ENCODE data around the gene HDLBP.

The HDLBP gene

DNA sequence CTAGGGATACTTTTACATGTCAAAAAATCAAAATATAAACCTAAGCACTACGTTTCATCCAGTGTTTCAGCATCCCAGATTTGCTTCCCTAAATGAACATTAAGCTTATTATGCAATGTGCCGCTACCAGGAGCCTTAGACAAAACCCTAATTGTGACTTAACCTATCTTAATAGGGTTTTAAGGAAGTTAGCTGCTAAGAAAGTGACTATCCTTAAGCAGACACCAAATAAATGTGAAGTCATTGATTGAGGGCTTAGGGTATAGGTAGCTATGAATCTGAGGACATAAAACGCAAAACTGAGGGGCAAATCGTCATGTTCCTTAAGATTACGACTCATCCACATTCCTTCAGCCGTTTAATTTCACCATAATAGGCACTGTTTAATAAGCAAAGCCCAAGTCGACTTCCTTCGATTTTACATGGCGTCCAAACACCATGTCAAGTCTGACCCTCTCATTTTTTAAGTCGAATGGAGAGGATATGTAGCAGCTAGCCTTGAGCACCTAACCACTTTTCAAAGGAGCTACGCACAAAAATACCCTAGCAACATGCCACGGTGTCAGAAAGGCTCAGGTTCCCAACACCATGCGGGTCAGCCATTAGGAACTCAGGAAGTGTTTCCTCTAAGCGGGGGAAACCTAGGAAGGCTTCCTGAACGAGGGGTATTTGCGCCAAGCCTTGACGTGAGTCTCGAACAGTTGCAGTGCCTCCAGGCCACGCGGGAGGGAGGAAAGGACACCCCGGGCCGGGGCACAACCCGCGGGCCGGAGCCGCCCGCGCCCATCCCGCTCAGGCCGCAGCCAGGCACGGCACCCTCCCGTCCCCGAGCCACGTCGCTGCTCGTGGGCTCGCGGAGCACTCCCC is 1.0 kb downstream of the HDLBP start:
- DNase-seq (ENCODE audit: low read depth): no peak
- H3K4me3 ChIP-seq (ENCODE audit: low read depth, low read length): peak overlapping the region; percentile 81
- in situ Hi-C loops (cut with HindIII; ENCODE audit: low sequenced_read_pairs): no loop called here
- TF ChIP-seq, protein P1, sequence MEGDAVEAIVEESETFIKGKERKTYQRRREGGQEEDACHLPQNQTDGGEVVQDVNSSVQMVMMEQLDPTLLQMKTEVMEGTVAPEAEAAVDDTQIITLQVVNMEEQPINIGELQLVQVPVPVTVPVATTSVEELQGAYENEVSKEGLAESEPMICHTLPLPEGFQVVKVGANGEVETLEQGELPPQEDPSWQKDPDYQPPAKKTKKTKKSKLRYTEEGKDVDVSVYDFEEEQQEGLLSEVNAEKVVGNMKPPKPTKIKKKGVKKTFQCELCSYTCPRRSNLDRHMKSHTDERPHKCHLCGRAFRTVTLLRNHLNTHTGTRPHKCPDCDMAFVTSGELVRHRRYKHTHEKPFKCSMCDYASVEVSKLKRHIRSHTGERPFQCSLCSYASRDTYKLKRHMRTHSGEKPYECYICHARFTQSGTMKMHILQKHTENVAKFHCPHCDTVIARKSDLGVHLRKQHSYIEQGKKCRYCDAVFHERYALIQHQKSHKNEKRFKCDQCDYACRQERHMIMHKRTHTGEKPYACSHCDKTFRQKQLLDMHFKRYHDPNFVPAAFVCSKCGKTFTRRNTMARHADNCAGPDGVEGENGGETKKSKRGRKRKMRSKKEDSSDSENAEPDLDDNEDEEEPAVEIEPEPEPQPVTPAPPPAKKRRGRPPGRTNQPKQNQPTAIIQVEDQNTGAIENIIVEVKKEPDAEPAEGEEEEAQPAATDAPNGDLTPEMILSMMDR (IDR thresholded peaks at IDR 0.05; ENCODE audit: low read depth, low read length, missing control alignments): no peak

DNA sequence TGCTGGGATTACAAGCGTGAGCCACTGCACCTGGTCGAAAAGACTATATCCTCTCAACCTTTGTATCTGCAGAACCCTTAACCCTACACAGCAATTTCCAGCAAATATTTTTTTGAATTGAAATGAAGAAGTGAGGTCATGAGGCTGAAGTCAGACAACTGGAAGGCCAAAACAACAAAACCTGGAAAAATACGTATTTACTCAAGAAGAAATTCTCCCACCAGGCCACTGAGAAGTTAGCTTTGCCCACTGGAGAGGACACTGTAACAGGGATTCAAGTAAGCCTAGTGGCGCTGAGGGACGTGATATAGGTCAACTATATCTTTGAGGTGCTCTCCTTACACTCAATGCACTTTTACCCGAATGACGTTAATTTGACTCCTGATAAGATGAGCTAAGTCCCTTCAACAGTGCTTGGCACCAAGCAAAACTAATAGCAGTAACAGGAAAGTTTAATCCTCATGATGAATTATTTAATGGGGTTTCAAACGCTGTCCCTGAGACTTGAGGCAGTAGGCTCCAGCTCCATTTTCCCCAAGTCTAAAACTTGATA is 1.9 kb downstream of the HDLBP start:
- in situ Hi-C loops (cut with HindIII; ENCODE audit: low sequenced_read_pairs): no loop called here
- H3K4me3 ChIP-seq (ENCODE audit: low read depth, low read length): peak overlapping the region; percentile 81

DNA sequence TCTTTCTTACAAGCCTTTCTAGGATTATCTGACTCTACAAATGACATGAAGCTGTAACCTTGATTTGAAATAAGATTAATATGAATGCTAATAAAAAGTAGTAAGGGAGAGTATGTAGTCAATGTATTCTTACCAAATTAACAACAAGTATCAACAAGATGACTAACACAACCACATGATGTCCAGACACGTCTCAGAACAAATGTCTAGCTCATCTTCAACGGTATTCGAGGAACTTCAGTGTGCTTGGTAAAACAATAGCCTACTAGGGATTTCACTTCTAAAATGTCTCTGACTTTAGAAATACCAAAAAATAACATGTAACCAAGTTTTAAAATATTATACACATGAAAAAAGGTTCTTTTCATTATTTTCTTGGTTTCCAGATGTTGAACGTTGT is 3.4 kb downstream of the HDLBP start:
- TF ChIP-seq, protein P1 (IDR thresholded peaks at IDR 0.05; ENCODE audit: low read depth, low read length, missing control alignments): no peak
- no peak for DNase-seq (ENCODE audit: low read depth)
- in situ Hi-C loops (cut with HindIII; ENCODE audit: low sequenced_read_pairs): no loop called here
- H3K4me3 ChIP-seq (ENCODE audit: low read depth, low read length): no peak overlapping the region

More for the DNA sequence above, 1.9 kb downstream of the HDLBP start:
- TF ChIP-seq, protein P1 (IDR thresholded peaks at IDR 0.05; ENCODE audit: low read depth, low read length, missing control alignments): no peak
- no peak for DNase-seq (ENCODE audit: low read depth)

DNA sequence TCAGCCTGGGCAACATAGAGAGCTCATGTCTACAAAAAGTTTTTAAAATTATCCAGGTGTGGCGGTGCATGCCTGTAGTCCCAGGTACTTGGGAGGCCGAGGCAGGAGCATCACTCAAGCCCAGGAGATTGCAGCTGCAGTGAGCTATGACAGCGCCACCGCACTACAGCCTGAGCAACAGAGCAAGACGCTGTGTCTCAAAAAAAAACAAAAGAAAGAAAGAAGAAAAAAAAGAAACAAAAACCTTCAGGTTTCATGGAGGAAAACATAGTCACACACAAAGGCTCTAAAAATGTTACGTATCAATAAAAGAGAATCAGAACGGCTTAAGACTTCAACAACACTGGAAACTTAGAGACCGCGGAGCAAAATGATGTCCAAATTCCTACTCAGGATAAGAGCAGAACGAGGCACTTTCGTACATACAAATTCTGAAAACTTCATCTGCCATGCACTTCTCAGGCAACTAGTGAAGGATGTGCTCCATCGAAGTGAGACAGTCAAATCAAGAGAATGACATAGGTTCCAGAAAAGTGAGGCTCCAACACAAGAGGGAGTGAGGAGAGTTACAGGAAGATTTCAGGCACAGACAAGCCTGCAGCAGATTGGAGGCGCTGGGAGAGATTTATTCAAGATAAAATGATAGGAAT is 4.4 kb downstream of the HDLBP start:
- H3K4me3 ChIP-seq (ENCODE audit: low read depth, low read length): no peak overlapping the region
- in situ Hi-C loops (cut with HindIII; ENCODE audit: low sequenced_read_pairs): no loop called here
- no peak for DNase-seq (ENCODE audit: low read depth)
- TF ChIP-seq, protein P1 (IDR thresholded peaks at IDR 0.05; ENCODE audit: low read depth, low read length, missing control alignments): peak; percentile 12

DNA sequence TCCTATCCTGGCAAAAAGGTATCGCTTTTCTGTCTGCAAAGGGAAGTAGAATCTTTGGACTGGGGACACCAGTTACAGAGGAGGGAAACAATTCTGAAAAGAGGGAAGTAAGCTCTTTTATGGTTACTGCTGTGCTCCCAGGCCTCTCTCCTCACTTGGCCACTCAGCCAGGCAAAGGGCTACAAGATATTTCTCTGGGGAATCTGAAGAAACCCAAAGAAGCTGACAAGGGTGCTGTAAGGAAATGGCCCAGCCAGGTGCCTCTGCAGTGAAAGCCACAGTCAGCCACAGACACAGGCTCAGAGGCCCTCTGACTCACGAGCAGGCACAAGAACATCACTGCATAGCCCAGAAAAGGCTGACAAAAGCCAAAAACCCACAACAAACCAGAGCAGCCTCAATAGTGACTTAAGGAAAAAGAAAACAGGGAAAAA is 5.8 kb downstream of the HDLBP start:
- in situ Hi-C loops (cut with HindIII; ENCODE audit: low sequenced_read_pairs): no loop called here
- TF ChIP-seq, protein P1 (IDR thresholded peaks at IDR 0.05; ENCODE audit: low read depth, low read length, missing control alignments): no peak
- H3K4me3 ChIP-seq (ENCODE audit: low read depth, low read length): no peak overlapping the region
- no peak for DNase-seq (ENCODE audit: low read depth)

DNA sequence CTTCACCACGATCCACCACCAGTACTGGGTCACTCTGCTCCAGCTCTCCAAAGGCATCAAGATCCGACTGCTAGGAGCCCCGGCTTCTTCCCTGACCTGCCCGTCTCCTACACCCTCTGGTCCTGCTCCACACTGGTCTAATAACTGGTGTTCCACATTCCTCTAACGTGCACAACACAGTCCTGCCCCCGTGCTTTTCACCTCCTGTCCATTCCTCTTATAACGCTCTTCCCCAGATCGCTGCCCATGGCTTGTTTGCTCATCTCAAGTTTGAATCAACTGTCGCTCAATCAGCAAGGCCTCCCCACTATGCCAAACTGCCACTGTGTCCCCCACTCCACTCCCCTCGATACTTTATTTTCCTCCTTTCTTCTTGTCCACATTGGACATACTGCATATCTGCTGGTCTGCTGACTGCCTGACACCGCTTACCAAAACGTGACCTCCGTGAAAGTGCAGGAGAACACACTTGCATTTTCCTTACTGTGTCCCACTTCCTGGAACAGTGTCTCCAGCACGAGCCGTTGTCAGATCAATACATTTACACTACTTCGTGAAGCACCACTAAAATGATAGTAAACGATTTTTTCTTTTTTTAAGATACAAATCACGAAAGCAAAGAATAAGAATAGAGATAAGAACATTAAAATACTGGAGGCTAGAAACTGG is 6.5 kb downstream of the HDLBP start:
- TF ChIP-seq, protein P1 (IDR thresholded peaks at IDR 0.05; ENCODE audit: low read depth, low read length, missing control alignments): no peak
- in situ Hi-C loops (cut with HindIII; ENCODE audit: low sequenced_read_pairs): no loop called here
- no peak overlapping the region for H3K4me3 ChIP-seq (ENCODE audit: low read depth, low read length)
- no peak for DNase-seq (ENCODE audit: low read depth)
